Cardiac ventricle fibroblast (primary cell): ENCODE data around the gene DTX3. TPM values are rescaled to one million over a fixed set of nuclear protein-coding genes. Genes with fewer than 3 reads are reported as not detected.

Source experiments
- total RNA-seq: library from RNA; depleted of rRNA; stranded (reverse); fragments of >200 nt; gene quantifications from 2 replicates; pipeline ENCODE4 v1.2.3, GENCODE V29; 2015

DTX3 gene, protein sequence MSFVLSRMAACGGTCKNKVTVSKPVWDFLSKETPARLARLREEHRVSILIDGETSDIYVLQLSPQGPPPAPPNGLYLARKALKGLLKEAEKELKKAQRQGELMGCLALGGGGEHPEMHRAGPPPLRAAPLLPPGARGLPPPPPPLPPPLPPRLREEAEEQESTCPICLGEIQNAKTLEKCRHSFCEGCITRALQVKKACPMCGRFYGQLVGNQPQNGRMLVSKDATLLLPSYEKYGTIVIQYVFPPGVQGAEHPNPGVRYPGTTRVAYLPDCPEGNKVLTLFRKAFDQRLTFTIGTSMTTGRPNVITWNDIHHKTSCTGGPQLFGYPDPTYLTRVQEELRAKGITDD
- 6.0 and 10.2 TPM in 2 replicates for total RNA-seq

DNA sequence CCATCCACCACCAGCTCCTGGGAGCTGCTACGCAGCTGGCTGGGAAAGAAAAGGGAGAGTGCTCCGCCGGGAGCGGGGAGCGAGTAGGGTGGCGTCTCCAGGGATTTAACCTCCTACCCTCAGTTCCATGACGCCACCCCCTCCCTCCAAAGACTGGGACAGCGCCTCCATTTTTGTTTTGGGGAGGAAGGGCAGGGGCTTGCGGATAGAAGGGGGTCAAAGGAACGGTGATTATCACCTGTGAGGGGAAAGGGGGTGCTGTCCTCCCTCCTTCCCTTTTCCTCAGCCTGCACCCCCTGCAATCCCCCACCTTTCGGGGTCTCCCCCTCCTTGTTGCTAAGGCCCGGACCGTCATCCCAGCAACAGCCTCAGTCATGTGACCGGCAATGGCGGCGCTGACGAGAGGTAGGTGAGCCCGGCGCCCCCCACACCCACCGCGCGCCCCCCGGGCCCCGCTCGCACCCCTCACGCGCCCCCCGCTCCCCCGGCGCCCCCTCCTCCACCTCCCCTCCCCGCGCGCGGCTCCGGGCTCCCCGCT is at the start of gene DTX3:
TSS of gene DTX3 (plus strand) at position 371 of the 538 bp plus-strand sequence. CDS start 1,694 bp downstream, outside the sequence.

DNA sequence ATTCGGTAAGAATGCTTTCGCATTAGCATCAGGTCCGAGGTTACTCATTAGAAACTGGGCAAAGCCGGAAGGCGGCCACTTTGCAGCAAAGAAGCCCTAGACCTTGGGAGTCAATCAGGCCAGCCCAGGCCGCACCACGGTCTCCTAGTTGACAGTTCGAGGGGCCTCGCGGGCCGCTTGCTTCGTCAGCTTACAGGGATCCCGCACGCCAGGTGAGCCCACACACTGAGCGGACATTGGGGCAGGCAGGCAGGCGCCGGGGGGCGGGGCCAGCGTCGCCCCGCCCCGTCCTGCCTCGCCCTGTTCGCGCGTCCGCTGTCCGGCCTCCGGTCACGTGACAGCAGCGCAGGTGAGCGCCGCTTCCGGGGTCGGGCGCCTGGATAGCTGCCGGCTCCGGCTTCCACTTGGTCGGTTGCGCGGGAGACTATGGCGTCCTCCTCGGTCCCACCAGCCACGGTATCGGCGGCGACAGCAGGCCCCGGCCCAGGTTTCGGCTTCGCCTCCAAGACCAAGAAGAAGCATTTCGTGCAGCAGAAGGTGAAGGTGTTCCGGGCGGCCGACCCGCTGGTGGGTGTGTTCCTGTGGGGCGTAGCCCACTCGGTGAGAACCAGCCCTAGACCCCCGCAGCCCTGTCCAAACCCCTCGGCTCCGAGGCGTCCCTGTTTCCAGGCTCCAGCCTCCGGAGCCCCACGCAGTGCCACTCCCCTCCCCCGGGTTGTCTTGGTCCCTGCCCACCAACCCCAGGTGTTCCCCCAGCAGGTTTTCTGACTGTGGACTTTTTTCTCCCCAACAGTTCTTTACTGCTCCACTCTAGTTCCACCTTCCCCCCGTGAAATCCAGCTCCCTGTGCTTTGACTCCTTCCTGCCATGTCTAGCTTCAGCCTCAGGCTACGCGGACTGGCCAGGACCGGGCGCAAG is 13.5 kb upstream of the DTX3 start, which contains the start of gene PIP4K2C:
TSS of gene PIP4K2C (plus strand) at position 329 of the 918 bp plus-strand sequence. CDS start at position 427, 98 bp downstream.

DNA sequence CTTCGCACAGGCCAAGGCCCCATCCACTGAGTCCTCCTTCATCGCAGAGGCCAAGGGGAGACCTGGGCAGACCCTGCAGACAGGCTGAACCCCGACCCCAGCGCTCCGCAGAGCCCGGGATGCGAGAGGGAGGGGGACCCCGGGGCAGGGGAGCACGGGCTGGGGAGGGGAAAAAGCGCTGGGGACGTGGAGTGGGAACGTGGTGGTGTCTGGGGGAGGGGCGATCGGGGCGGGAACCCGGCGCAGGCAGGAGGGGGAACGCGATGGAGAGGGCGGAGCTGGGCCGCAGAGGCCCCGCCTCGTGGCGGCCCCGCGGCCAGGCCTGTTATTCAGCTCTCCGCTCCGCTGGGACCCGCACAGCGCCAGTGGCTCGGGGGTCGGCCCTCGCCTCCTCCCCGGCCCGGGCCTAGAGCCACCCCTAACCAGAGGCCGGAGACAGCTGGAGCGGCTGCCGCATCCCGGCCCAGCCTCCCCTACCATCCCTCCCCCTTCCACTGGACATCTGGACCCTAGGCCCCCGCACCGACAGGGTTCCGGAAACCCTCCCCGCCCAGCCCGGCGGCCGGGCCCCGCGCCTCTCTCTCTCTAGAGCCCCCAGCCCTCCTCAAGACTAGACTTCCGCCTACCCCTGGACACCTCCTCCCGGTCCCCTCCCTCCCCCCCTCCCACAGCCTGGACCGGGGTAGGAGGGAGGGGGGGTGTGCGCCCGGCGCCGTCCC is 6.6 kb downstream of the DTX3 start, which contains the start of gene ARHGEF25:
TSS of gene ARHGEF25 (plus strand) at position 328 of the 719 bp plus-strand sequence. CDS start 460 bp downstream, outside the sequence.

GRCh38 chr12:57632958-57633840 is 28.6 kb downstream of the DTX3 start, which contains the start of gene B4GALNT1:
B4GALNT1 (minus strand) TSS chr12:57633201; CDS start chr12:57632132, 1,069 bp downstream.

Other genes starting within 250 kb of the DTX3 start
- 27.8 and 30.4 TPM in 2 replicates for gene R3HDM2, start 173.8 kb upstream of the DTX3 start, total RNA-seq
- not detected in 2 replicates for gene INHBC, start 170.0 kb upstream of the DTX3 start, total RNA-seq
- gene INHBE, start 149.5 kb upstream of the DTX3 start, total RNA-seq = not detected in 2 replicates
- gene GLI1, start 145.0 kb upstream of the DTX3 start, total RNA-seq = 0.05 TPM in 1 of 2 replicates, not detected in the other
- gene ARHGAP9, start 125.0 kb upstream of the DTX3 start, total RNA-seq = not detected in 2 replicates
- gene MARS1, start 116.8 kb upstream of the DTX3 start, total RNA-seq = 38.9 and 58.2 TPM in 2 replicates
- 14.0 and 19.4 TPM in 2 replicates for gene DDIT3, start 84.3 kb upstream of the DTX3 start, total RNA-seq
- 9.9 and 10.6 TPM in 2 replicates for gene MBD6, start 82.0 kb upstream of the DTX3 start, total RNA-seq
- 155 and 187 TPM in 2 replicates for gene DCTN2, start 57.6 kb upstream of the DTX3 start, total RNA-seq
- not detected in 2 replicates for gene KIF5A, start 54.8 kb upstream of the DTX3 start, total RNA-seq
- gene PIP4K2C, start 13.6 kb upstream of the DTX3 start, total RNA-seq = 10.4 and 10.9 TPM in 2 replicates
- 4.8 and 9.6 TPM in 2 replicates for gene ARHGEF25, start 6.6 kb downstream of the DTX3 start, total RNA-seq
- gene B4GALNT1, start 28.4 kb downstream of the DTX3 start, total RNA-seq = 0.25 and 0.29 TPM in 2 replicates
- gene OS9, start 89.3 kb downstream of the DTX3 start, total RNA-seq = 248 and 369 TPM in 2 replicates
- gene AGAP2, start 133.9 kb downstream of the DTX3 start, total RNA-seq = 0.10 TPM in 1 of 2 replicates, not detected in the other
- gene TSPAN31, start 140.2 kb downstream of the DTX3 start, total RNA-seq = 48.9 and 82.9 TPM in 2 replicates
- 107 and 144 TPM in 2 replicates for gene CDK4, start 147.5 kb downstream of the DTX3 start, total RNA-seq
- 1.1 and 1.9 TPM in 2 replicates for gene MARCHF9, start 150.3 kb downstream of the DTX3 start, total RNA-seq
- gene CYP27B1, start 162.3 kb downstream of the DTX3 start, total RNA-seq = 0.37 and 1.3 TPM in 2 replicates
- 10.1 and 13.0 TPM in 2 replicates for gene METTL1, start 167.3 kb downstream of the DTX3 start, total RNA-seq
- gene EEF1AKMT3, start 167.8 kb downstream of the DTX3 start, total RNA-seq = 9.0 and 11.2 TPM in 2 replicates
- 24.5 and 32.9 TPM in 2 replicates for gene TSFM, start 178.0 kb downstream of the DTX3 start, total RNA-seq
- gene AVIL, start 213.9 kb downstream of the DTX3 start, total RNA-seq = 4.1 TPM in 2 replicates
- gene CTDSP2, start 241.9 kb downstream of the DTX3 start, total RNA-seq = 133 and 143 TPM in 2 replicates